ENCODE measurements around the gene ULBP2. TPM values are rescaled to one million over a fixed set of nuclear protein-coding genes. Genes with fewer than 3 reads are reported as not detected.
A peak's percentile ranks its signal among the peaks of the same experiment; 100 is the strongest.

The ULBP2 gene
- total RNA-seq, 1 experiment from 2014 or later: 0.13 TPM

DNA sequence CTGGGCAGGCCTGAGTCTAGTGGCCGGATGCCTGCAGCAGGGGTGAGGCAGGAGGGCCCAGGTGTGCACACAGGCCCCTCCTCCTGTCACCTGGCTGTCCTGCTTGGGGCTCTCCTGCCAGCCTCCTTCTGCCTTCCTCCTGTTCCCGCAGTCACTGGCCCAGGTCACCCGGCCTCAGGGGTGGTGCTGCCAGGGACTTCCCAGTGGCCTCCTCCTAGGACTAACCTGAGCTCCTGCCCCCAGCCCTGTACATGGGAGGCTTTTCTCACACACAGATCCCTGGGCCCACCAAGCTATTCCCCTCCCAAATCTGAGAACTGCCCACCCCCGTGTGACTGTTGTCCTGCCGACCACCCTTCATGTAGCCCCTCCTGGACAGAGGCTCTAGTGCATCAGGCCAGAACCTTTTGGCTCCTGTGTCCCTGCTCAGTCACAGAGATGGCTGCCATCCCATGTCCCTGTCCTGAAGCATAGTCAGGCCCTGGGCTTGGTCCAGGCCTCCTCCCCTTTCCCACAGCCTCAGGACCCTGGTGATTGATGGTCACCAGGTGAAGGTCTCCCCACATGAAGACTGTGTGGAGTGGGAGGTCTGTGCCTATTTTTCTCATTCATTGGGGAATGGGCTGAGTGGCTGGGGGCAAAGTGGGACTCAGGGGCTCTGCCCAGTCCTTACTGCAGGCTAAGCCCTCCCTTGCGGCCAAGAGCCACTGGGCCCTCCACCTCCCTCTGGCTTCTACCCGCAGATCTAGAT, 20.8 kb downstream of the ULBP2 start:
- ATAC-seq: peak; percentile 6; the same call in 1 of the 2 replicates
- H3K9me3 Mint-ChIP-seq: no peaks in the 10 kb centered on the region
- H3K36me3 Mint-ChIP-seq: peaks cover 5% of the 10 kb centered on the region; the same call in 1 of the 2 replicates
- TF ChIP-seq TEAD1 (CRISPR knock-in tag; IDR thresholded peaks at IDR 0.05): no peak
- TF ChIP-seq, protein P1, sequence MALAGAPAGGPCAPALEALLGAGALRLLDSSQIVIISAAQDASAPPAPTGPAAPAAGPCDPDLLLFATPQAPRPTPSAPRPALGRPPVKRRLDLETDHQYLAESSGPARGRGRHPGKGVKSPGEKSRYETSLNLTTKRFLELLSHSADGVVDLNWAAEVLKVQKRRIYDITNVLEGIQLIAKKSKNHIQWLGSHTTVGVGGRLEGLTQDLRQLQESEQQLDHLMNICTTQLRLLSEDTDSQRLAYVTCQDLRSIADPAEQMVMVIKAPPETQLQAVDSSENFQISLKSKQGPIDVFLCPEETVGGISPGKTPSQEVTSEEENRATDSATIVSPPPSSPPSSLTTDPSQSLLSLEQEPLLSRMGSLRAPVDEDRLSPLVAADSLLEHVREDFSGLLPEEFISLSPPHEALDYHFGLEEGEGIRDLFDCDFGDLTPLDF (CRISPR knock-in tag; IDR thresholded peaks at IDR 0.05): no peak
- TF ChIP-seq NFATC4 (CRISPR knock-in tag; IDR thresholded peaks at IDR 0.05): no peak
- no peak for TF ChIP-seq GTF2I (CRISPR knock-in tag; conservative IDR thresholded peaks at IDR 0.05)
- TF ChIP-seq ZNF416 (CRISPR knock-in tag; IDR thresholded peaks at IDR 0.05): no peak
- no peak for TF ChIP-seq SOX15 (CRISPR knock-in tag; IDR thresholded peaks at IDR 0.05)
- TF ChIP-seq JUN (CRISPR knock-in tag; IDR thresholded peaks at IDR 0.05): no peak
- TF ChIP-seq, protein P2, sequence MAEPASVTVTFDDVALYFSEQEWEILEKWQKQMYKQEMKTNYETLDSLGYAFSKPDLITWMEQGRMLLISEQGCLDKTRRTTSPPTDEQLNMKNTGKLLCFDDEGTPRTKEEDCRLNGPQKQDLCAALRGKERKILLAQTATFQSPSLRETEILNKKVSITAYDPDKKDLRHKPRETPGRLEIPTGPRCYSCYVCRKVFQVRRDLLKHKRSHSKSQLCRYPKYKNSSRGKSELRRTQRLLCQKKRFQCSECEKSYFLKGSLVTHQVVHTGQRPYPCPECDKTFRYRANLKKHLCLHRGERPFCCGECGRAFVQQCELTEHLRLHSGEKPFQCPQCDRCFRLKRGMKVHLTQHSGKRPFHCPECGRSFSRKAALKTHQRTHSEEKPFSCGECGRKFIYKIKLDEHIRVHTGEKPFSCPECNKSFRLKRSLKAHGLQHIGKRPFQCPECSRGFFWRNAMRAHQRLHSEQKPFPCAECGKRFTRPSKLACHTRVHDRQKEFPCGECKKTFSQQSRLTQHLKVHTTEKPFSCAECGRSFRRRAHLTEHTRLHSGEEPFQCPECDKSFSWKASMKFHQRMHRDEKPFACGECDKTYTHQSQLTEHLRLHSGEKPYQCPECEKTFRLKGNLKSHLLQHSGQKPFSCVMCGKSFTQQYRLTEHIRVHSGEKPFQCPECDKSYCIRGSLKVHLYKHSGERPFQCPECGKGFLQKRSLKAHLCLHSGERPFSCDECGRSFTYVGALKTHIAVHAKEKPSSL (CRISPR knock-in tag; conservative IDR thresholded peaks at IDR 0.05): no peak
- TF ChIP-seq ZNF138 (CRISPR knock-in tag; conservative IDR thresholded peaks at IDR 0.05): no peak
- TF ChIP-seq NFYB (CRISPR knock-in tag; conservative IDR thresholded peaks at IDR 0.05; ENCODE audit: low read depth): no peak
- TF ChIP-seq, protein P3, sequence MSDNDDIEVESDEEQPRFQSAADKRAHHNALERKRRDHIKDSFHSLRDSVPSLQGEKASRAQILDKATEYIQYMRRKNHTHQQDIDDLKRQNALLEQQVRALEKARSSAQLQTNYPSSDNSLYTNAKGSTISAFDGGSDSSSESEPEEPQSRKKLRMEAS (CRISPR knock-in tag; IDR thresholded peaks at IDR 0.05): no peak
- TF ChIP-seq HMGA2 (CRISPR knock-in tag; IDR thresholded peaks at IDR 0.05): no peak
- TF ChIP-seq ZNF121 (CRISPR knock-in tag; IDR thresholded peaks at IDR 0.05): no peak
- ChIA-PET CTCF (interaction anchor here (1.1 kb wide), 2 partner anchors 15 to 108 kb away, joined by 3 read pairs; no protein-coding TSS in a partner anchor), POLR2A (no interaction called here)
- no peak overlapping the region for H3K27ac Mint-ChIP-seq
- H3K4me3 Mint-ChIP-seq: peak overlapping the region; percentile 89
- no peak for DNase-seq (ENCODE audit: low spot score)
- peaks cover 23% of the 10 kb centered on the region for H3K4me1 Mint-ChIP-seq
- H3K27me3 Mint-ChIP-seq (ENCODE audit: low read depth): peaks cover 100% of the 10 kb centered on the region

DNA sequence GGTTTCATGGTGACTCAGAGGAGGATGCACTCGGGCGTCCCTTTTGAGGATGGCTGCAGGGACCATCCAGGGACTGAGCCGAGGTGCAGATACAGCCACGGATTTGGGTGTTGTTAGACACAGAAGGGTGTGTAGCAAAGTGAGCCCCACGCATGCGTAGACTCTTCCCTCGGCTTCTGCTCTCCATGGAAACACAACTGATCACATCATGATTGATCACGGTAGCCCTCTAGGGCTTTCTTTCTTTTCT, 21.3 kb downstream of the ULBP2 start:
- no peak overlapping the region for H3K27ac Mint-ChIP-seq
- no peaks in the 10 kb centered on the region for H3K9me3 Mint-ChIP-seq
- DNase-seq (ENCODE audit: low spot score): peak; percentile 45
- H3K27me3 Mint-ChIP-seq (ENCODE audit: low read depth): peaks cover 100% of the 10 kb centered on the region
- H3K4me1 Mint-ChIP-seq: peaks cover 23% of the 10 kb centered on the region
- ChIA-PET POLR2A (no interaction called here), CTCF (no interaction called here)
- peaks cover 5% of the 10 kb centered on the region; the same call in 1 of the 2 replicates for H3K36me3 Mint-ChIP-seq
- TF ChIP-seq CREM (CRISPR knock-in tag; IDR thresholded peaks at IDR 0.05) (no peak), ETV6 (CRISPR knock-in tag; IDR thresholded peaks at IDR 0.05) (no peak)
- H3K4me3 Mint-ChIP-seq: peak overlapping the region; percentile 89
- ATAC-seq: peak; percentile 11

DNA sequence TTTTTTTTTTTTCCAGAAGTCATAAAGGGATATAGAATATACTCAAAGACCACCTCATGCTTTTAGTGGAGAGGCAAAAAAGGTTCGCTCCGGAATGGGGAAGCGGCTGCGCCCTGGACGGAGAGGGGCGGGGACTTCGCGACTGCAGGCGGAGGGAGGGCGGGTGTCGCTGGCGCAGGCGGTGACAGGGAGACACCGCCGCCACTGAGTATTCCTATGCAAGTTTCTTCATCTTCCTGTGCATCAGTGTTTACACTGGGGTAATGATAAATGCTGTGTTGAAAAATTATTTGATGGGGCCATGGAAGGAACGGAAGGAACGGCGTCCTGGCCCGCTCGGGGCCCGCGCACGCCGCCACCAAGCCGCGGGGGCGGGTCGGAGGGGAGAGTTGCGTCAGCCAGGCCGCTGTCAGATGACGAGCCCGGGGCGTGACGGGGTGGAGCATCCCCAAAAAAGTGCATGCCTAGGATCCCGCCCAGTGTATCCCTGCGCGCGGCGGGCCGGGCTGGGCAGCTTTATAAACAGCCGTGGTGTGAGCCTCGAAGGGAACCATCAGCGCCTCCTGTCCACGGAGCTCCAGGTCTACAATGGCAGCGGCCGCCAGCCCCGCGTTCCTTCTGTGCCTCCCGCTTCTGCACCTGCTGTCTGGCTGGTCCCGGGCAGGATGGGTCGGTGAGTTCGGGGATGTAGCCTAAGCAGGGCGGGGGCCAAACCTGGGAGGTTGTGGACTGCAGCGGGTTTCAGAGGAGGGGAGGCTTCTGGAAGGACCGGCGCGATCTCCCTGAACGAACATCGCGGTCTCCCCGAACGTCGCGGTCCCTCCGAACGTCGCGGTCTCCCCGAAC, 21.9 kb downstream of the ULBP2 start, which contains the start of gene ULBP1:
Gene ULBP1 (plus strand): TSS at position 482 of the 846 bp plus-strand sequence. CDS start 107 bp downstream, at position 589.
- Mint-ChIP-seq H3K36me3 (peaks cover 5% of the 10 kb centered on the region; the same call in 1 of the 2 replicates), H3K9me3 (no peaks in the 10 kb centered on the region), H3K4me1 (peaks cover 23% of the 10 kb centered on the region), H3K27me3 (ENCODE audit: low read depth) (peaks cover 100% of the 10 kb centered on the region), H3K27ac (no peak within 1 kb of the TSS), H3K4me3 (peak within 1 kb of the TSS; percentile 89)
- peak; percentile 69 for ATAC-seq
- DNase-seq (ENCODE audit: low spot score): peak; percentile 91
- CTCF ChIA-PET: interaction anchor here (1.1 kb wide), 1 partner anchor 53 kb away, joined by 3 read pairs; no protein-coding TSS in a partner anchor
- POLR2A ChIA-PET: no interaction called here
- TF ChIP-seq RELA (CRISPR knock-in tag; IDR thresholded peaks at IDR 0.05; ENCODE audit: borderline replicate concordance): 0 out of 2 replicates have a peak, but pooled peaks have one; percentile 23
- TF ChIP-seq SOX15 (CRISPR knock-in tag; IDR thresholded peaks at IDR 0.05): no peak
- peak; percentile 58; the same call in 1 of the 2 replicates for TF ChIP-seq NFE2L1 (CRISPR knock-in tag; IDR thresholded peaks at IDR 0.05)
- peak; percentile 97 for TF ChIP-seq GABPB1 (CRISPR knock-in tag; IDR thresholded peaks at IDR 0.05)
- TF ChIP-seq ZNF317 (CRISPR knock-in tag; IDR thresholded peaks at IDR 0.05; ENCODE audit: borderline replicate concordance, low read depth): no peak
- TF ChIP-seq, protein P4, sequence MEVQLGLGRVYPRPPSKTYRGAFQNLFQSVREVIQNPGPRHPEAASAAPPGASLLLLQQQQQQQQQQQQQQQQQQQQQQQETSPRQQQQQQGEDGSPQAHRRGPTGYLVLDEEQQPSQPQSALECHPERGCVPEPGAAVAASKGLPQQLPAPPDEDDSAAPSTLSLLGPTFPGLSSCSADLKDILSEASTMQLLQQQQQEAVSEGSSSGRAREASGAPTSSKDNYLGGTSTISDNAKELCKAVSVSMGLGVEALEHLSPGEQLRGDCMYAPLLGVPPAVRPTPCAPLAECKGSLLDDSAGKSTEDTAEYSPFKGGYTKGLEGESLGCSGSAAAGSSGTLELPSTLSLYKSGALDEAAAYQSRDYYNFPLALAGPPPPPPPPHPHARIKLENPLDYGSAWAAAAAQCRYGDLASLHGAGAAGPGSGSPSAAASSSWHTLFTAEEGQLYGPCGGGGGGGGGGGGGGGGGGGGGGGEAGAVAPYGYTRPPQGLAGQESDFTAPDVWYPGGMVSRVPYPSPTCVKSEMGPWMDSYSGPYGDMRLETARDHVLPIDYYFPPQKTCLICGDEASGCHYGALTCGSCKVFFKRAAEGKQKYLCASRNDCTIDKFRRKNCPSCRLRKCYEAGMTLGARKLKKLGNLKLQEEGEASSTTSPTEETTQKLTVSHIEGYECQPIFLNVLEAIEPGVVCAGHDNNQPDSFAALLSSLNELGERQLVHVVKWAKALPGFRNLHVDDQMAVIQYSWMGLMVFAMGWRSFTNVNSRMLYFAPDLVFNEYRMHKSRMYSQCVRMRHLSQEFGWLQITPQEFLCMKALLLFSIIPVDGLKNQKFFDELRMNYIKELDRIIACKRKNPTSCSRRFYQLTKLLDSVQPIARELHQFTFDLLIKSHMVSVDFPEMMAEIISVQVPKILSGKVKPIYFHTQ (CRISPR knock-in tag; IDR thresholded peaks at IDR 0.05): no peak
- TF ChIP-seq, protein P5, sequence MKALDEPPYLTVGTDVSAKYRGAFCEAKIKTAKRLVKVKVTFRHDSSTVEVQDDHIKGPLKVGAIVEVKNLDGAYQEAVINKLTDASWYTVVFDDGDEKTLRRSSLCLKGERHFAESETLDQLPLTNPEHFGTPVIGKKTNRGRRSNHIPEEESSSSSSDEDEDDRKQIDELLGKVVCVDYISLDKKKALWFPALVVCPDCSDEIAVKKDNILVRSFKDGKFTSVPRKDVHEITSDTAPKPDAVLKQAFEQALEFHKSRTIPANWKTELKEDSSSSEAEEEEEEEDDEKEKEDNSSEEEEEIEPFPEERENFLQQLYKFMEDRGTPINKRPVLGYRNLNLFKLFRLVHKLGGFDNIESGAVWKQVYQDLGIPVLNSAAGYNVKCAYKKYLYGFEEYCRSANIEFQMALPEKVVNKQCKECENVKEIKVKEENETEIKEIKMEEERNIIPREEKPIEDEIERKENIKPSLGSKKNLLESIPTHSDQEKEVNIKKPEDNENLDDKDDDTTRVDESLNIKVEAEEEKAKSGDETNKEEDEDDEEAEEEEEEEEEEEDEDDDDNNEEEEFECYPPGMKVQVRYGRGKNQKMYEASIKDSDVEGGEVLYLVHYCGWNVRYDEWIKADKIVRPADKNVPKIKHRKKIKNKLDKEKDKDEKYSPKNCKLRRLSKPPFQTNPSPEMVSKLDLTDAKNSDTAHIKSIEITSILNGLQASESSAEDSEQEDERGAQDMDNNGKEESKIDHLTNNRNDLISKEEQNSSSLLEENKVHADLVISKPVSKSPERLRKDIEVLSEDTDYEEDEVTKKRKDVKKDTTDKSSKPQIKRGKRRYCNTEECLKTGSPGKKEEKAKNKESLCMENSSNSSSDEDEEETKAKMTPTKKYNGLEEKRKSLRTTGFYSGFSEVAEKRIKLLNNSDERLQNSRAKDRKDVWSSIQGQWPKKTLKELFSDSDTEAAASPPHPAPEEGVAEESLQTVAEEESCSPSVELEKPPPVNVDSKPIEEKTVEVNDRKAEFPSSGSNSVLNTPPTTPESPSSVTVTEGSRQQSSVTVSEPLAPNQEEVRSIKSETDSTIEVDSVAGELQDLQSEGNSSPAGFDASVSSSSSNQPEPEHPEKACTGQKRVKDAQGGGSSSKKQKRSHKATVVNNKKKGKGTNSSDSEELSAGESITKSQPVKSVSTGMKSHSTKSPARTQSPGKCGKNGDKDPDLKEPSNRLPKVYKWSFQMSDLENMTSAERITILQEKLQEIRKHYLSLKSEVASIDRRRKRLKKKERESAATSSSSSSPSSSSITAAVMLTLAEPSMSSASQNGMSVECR (CRISPR knock-in tag; IDR thresholded peaks at IDR 0.05; ENCODE audit: borderline replicate concordance): 0 out of 2 replicates have a peak, but pooled peaks have one; percentile 64

All from WTC11 (cell line).